ENCODE data around the gene ALDH1L1.

The ALDH1L1 gene

GRCh38 chr3:126154391-126155279 lies 25.8 kb downstream of the ALDH1L1 start:
- no peak for DNase-seq (ENCODE audit: low read depth)

- DNase-seq (ENCODE audit: low read depth), result no peak
Observed at GRCh38 chr3:126153695-126154360, 26.6 kb downstream of the ALDH1L1 start.

- no peak for DNase-seq (ENCODE audit: low read depth)
Observed at GRCh38 chr3:126152901-126153694, 27.3 kb downstream of the ALDH1L1 start.

- DNase-seq (ENCODE audit: low read depth), result no peak
Observed at GRCh38 chr3:126152458-126152857, 27.9 kb downstream of the ALDH1L1 start.

GRCh38 chr3:126151562-126152302 lies 28.7 kb downstream of the ALDH1L1 start:
- no peak for DNase-seq (ENCODE audit: low read depth)

GRCh38 chr3:126149960-126150515 lies 30.3 kb downstream of the ALDH1L1 start:
- DNase-seq (ENCODE audit: low read depth), result no peak

GRCh38 chr3:126149256-126149902 lies 31.0 kb downstream of the ALDH1L1 start:
- no peak for DNase-seq (ENCODE audit: low read depth)

- no peak for DNase-seq (ENCODE audit: low read depth)
Observed at GRCh38 chr3:126147932-126148683, 32.3 kb downstream of the ALDH1L1 start.

GRCh38 chr3:126147147-126147931 lies 33.0 kb downstream of the ALDH1L1 start:
- DNase-seq (ENCODE audit: low read depth), result no peak

GRCh38 chr3:126146525-126147146 lies 33.8 kb downstream of the ALDH1L1 start:
- DNase-seq (ENCODE audit: low read depth), result no peak

- DNase-seq (ENCODE audit: low read depth), result no peak
Observed at GRCh38 chr3:126146034-126146433, 34.4 kb downstream of the ALDH1L1 start.

- DNase-seq (ENCODE audit: low read depth), result no peak
Observed at GRCh38 chr3:126142652-126143051, 37.7 kb downstream of the ALDH1L1 start.

GRCh38 chr3:126137490-126138130 lies 42.8 kb downstream of the ALDH1L1 start:
- DNase-seq (ENCODE audit: low read depth), result no peak

- DNase-seq (ENCODE audit: low read depth), result no peak
Observed at GRCh38 chr3:126136428-126137220, 43.8 kb downstream of the ALDH1L1 start.

- DNase-seq (ENCODE audit: low read depth), result no peak
Observed at GRCh38 chr3:126135406-126136076, 44.8 kb downstream of the ALDH1L1 start.

- DNase-seq (ENCODE audit: low read depth), result no peak
Observed at GRCh38 chr3:126135071-126135405, 45.3 kb downstream of the ALDH1L1 start.

Data from stimulated activated CD8-positive, alpha-beta memory T cell treated with anti-CD3 and anti-CD28 coated beads, Interleukin-15, amount 100 ng/mL, for 24 hours (primary cell).